SH-SY5Y (cell line): Measurements from ENCODE around the gene FSTL4.

ENCODE experiments used
- GATA2 ChIP-seq: IDR thresholded peaks from 2 replicates; pipeline ENCODE4 v1.6.1; 2011; ENCODE audit warnings: mild to moderate bottlenecking, low read depth, low read length
- GATA3 ChIP-seq: IDR thresholded peaks from 2 replicates; pipeline ENCODE4 v1.6.1; 2011; ENCODE audit warnings: low read depth, mild to moderate bottlenecking, low read length, moderate library complexity

DNA sequence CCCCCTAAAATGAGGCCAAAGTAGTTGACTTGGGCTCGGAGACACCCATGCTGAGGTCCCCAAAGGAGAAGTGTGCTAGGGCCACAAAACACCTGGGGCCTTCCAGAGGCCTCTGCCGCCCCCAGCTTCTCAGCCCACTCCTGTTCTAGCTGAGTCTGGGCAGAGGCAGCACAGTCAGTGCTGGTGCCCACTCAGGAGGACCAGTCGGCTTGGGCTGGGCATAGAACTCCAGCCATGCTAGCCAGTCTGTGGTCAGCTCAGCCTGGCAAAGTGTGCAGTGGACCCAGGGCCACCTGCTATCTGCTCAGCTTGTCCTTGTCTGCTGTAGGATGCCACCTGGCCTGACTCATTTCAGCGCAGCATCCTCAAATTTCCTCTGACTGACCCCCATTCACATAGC lies 254.6 kb downstream of the FSTL4 start:
- TF ChIP-seq GATA2: no peak
- no peak for TF ChIP-seq GATA3
